Heart left ventricle (tissue), 13 donors: ENCODE results near the gene PSMA6.
"Not testable (repeated sequence)": the region's sequence is repeated elsewhere in the genome, so short reads cannot be mapped to it uniquely, and the experiment has no call there.

Source experiments
- CTCF ChIP-seq, 12 donors: fragments of 200-600 bp; sonication (generic) in 4 of 12; IDR thresholded peaks; one replicate each; pipeline versions ENCODE4 v1.5.0 to v1.8.0; 2018 to 2022; ENCODE audit warnings: antibody characterized with exemption in 12 of 12, mild to moderate bottlenecking in 5 of 12
- POLR2A ChIP-seq, 2 donors: fragments of 450-650 bp; IDR thresholded peaks; one replicate each; pipeline ENCODE4 v1.6.1; 2017; ENCODE audit warnings: antibody characterized with exemption in 2 of 2, mild to moderate bottlenecking in 2 of 2, moderate library complexity in 2 of 2
- donor health status: ischemic (EF 13 %, LVEDD 7.1; RV severe dilation, severe dysfunction).
- donor health status: DM: no; HTN: yes; CAD: no.
- donor health status: DM: no; HTN: no; CAD: no.
- donor health status: ischemic (EF 25% LVEDD 6.9; RV normal size, moderate dysfunction).
- donor health status: ischemic (EF 25% LVEDD 5.7; RV mildly dilated, moderate dysfunction).
- donor health status: ischemic (EF 35%, LVEDD 5.7; RV mildly dilated, moderate dysfunction).
- donor health status: nonischemic (EF 11% LVEDD 7.7; RV severe dilation, severe dysfunction).
- donor health status: DM: yes; HTN: yes; CAD: no.
- donor health status: PGD.
- donor health status: ischemic (EF 29% LVEDD 5.4; RV normal size, mild dysfunction).
- donor health status: nonischemic (EF 23%, LVEDD 6.1; RV moderate dilation, normal function).

- TF ChIP-seq CTCF, POLR2A (IDR thresholded peaks at IDR 0.05): not testable (repeated sequence)
Observed at GRCh38 chr14:35253056-35253455, 39.1 kb upstream of the PSMA6 start.
